ENCODE measurements around the gene FTSJ1.

GRCh38 chrX:48509245-48509590, 33.2 kb downstream of the FTSJ1 start:
- TF ChIP-seq POLR2A (IDR thresholded peaks at IDR 0.05) = no peak
- TF ChIP-seq EP300 (IDR thresholded peaks at IDR 0.05) = no peak
- TF ChIP-seq CTCF (IDR thresholded peaks at IDR 0.05) = no peak

Measured in ovary (tissue), 3 donors.